Astrocyte (in vitro differentiated cells and primary cell): ENCODE results near the gene PPP1R13B. TPM values are rescaled to one million over a fixed set of nuclear protein-coding genes. Genes with fewer than 3 reads are reported as not detected.

Source experiments
- DNase-seq: peaks from one replicate; pipeline ENCODE4 v3.0.0-alpha.2; 2010; ENCODE audit warnings: low read depth
- FAIRE-seq: peaks from 2 replicates; lab custom pipeline; 2011; peaks lifted over from hg19 to GRCh38; lab: Jason Lieb, UNC
- H2AFZ ChIP-seq: 2 replicates; pipeline ENCODE4 v1.6.0; 2012; ENCODE audit warnings: low read depth, low read length, inconsistent platforms
- H3K27ac ChIP-seq: 2 replicates; pipeline ENCODE4 v1.5.1; 2011; ENCODE audit warnings: low read depth, low read length, inconsistent platforms
- H3K27me3 ChIP-seq: 2 replicates; pipeline ENCODE4 v1.6.0; 2011; ENCODE audit warnings: low read length, inconsistent platforms; ENCODE audit not compliant: insufficient read depth
- H3K36me3 ChIP-seq: 2 replicates; pipeline ENCODE4 v1.5.1; 2011; ENCODE audit warnings: low read length, inconsistent platforms; ENCODE audit not compliant: insufficient read depth
- H3K4me1 ChIP-seq: 2 replicates; pipeline ENCODE4 v1.5.1; 2011; ENCODE audit warnings: low read length, inconsistent platforms; ENCODE audit not compliant: insufficient read depth
- H3K4me2 ChIP-seq: 2 replicates; pipeline ENCODE4 v1.6.0; 2012; ENCODE audit warnings: low read length, inconsistent platforms
- H3K4me3 ChIP-seq: 2 replicates; pipeline ENCODE4 v1.5.1; 2011; ENCODE audit warnings: low read depth, mild to moderate bottlenecking, low read length, inconsistent platforms; ENCODE audit not compliant: insufficient read depth
- H3K79me2 ChIP-seq: 2 replicates; pipeline ENCODE4 v1.6.0; 2012; ENCODE audit warnings: mild to moderate bottlenecking, low read length, inconsistent platforms; ENCODE audit not compliant: insufficient read depth
- H3K9ac ChIP-seq: 2 replicates; pipeline ENCODE4 v1.6.0; 2012; ENCODE audit warnings: mild to moderate bottlenecking, low read length, inconsistent platforms
- H3K9me3 ChIP-seq: 2 replicates; pipeline ENCODE4 v1.5.1; 2012; ENCODE audit warnings: low read depth, mild to moderate bottlenecking, low read length, inconsistent platforms; ENCODE audit not compliant: insufficient read depth
- H4K20me1 ChIP-seq: 2 replicates; pipeline ENCODE4 v1.6.0; 2012; ENCODE audit warnings: low read length, inconsistent platforms; ENCODE audit not compliant: insufficient read depth
- H3K27ac Mint-ChIP-seq: one replicate; pipeline ENCODE4 v1.8.0; 2021; ENCODE audit warnings: mild to moderate bottlenecking, mixed read lengths; ENCODE audit not compliant: unreplicated experiment
- H3K27me3 Mint-ChIP-seq: one replicate; pipeline ENCODE4 v1.8.0; 2021; ENCODE audit warnings: low read depth, mixed read lengths; ENCODE audit not compliant: unreplicated experiment
- H3K36me3 Mint-ChIP-seq: one replicate; pipeline ENCODE4 v1.8.0; 2021; ENCODE audit warnings: low read depth, mixed read lengths; ENCODE audit not compliant: unreplicated experiment
- H3K4me1 Mint-ChIP-seq: one replicate; pipeline ENCODE4 v1.8.0; 2021; ENCODE audit warnings: low read depth, mixed read lengths; ENCODE audit not compliant: unreplicated experiment
- H3K4me3 Mint-ChIP-seq: one replicate; pipeline ENCODE4 v1.8.0; 2021; ENCODE audit warnings: mild to moderate bottlenecking, moderate library complexity, mixed read lengths; ENCODE audit not compliant: unreplicated experiment
- H3K9me3 Mint-ChIP-seq: one replicate; pipeline ENCODE4 v1.8.0; 2021; ENCODE audit warnings: mild to moderate bottlenecking, mixed read lengths; ENCODE audit not compliant: unreplicated experiment
- CTCF ChIP-seq: IDR thresholded peaks from 2 replicates; pipeline ENCODE4 v1.5.1; 2011; ENCODE audit warnings: low read depth, mild to moderate bottlenecking, inconsistent platforms, low read length, moderate library complexity; ENCODE audit not compliant: insufficient read depth
- EZH2 ChIP-seq: IDR thresholded peaks from 2 replicates; pipeline ENCODE4 v1.6.1; 2012; ENCODE audit warnings: mild to moderate bottlenecking, low read length, inconsistent platforms; ENCODE audit not compliant: insufficient read depth
- total RNA-seq: library from RNA; stranded (reverse); gene quantifications from 2 replicates; pipeline ENCODE4 v1.2.1, GENCODE V29; 2021

Gene PPP1R13B
- total RNA-seq, 1 donor from 2014 or later = 7.0 TPM

GRCh38 chr14:103700753-103701490 lies 146.5 kb downstream of the PPP1R13B start:
- H3K27ac Mint-ChIP-seq = peak overlapping the region; percentile 84
- no peak for TF ChIP-seq EZH2
- TF ChIP-seq CTCF = no peak
- H3K79me2 ChIP-seq = peaks cover 42% of the 10 kb centered on the region
- H3K9me3 Mint-ChIP-seq = no peaks in the 10 kb centered on the region
- no peaks in the 10 kb centered on the region for H3K9me3 ChIP-seq
- peaks cover 9% of the 10 kb centered on the region for H3K36me3 ChIP-seq
- FAIRE-seq (no peak), DNase-seq (no peak)
- no peaks in the 10 kb centered on the region for H3K27me3 ChIP-seq
- no peaks in the 10 kb centered on the region for H3K27me3 Mint-ChIP-seq
- H2AFZ ChIP-seq = no peak overlapping the region
- peaks cover 77% of the 10 kb centered on the region for H4K20me1 ChIP-seq
- H3K9ac ChIP-seq = no peak overlapping the region
- no peak overlapping the region for H3K27ac ChIP-seq
- no peak overlapping the region for H3K4me3 Mint-ChIP-seq
- peaks cover 17% of the 10 kb centered on the region for H3K4me1 ChIP-seq
- peaks cover 14% of the 10 kb centered on the region for H3K4me1 Mint-ChIP-seq
- H3K4me3 ChIP-seq = no peak overlapping the region
- H3K36me3 Mint-ChIP-seq = peaks cover 3% of the 10 kb centered on the region
- no peak overlapping the region for H3K4me2 ChIP-seq

- H3K79me2 ChIP-seq = peaks cover 49% of the 10 kb centered on the region
- Mint-ChIP-seq H3K9me3 (no peaks in the 10 kb centered on the region), H3K27ac (no peak overlapping the region), H3K36me3 (peaks cover 3% of the 10 kb centered on the region), H3K27me3 (no peaks in the 10 kb centered on the region), H3K4me3 (no peak overlapping the region), H3K4me1 (peaks cover 14% of the 10 kb centered on the region)
- H3K4me1 ChIP-seq = peaks cover 23% of the 10 kb centered on the region
- H3K9me3 ChIP-seq = no peaks in the 10 kb centered on the region
- no peak overlapping the region for H3K4me2 ChIP-seq
- no peak for TF ChIP-seq EZH2
- FAIRE-seq = no peak
- peaks cover 9% of the 10 kb centered on the region for H3K36me3 ChIP-seq
- H2AFZ ChIP-seq = no peak overlapping the region
- H3K27me3 ChIP-seq = no peaks in the 10 kb centered on the region
- no peak overlapping the region for H3K9ac ChIP-seq
- no peak for DNase-seq
- H3K27ac ChIP-seq = no peak overlapping the region
- H3K4me3 ChIP-seq = no peak overlapping the region
- H4K20me1 ChIP-seq = peaks cover 76% of the 10 kb centered on the region
Measured at GRCh38 chr14:103699901-103700752, 147.2 kb downstream of the PPP1R13B start.

DNA sequence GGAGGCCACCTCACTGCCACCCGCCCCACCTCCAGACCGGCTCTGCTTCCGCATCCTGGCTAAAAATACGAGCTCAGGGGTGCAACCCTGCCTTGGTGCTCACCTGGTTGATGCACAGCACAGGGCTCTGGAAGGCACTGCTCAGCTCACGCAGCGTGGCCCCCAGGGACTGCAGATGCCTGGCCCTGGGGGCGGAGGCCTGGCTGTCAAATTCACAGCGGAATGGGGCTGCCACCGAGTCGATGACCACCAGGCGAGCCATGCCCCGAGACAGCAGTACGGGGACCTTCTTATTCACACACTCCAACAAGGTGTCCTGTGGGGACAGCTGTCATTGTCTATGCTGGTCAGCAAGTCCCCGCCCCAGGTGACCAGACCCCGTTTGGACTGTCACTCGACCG lies 148.1 kb downstream of the PPP1R13B start:
- Mint-ChIP-seq H3K9me3 (no peaks in the 10 kb centered on the region), H3K36me3 (peaks cover 3% of the 10 kb centered on the region), H3K27me3 (no peaks in the 10 kb centered on the region), H3K27ac (no peak overlapping the region), H3K4me3 (no peak overlapping the region), H3K4me1 (peaks cover 14% of the 10 kb centered on the region)
- Histone ChIP-seq H3K9ac (no peak overlapping the region), H3K4me2 (no peak overlapping the region), H3K36me3 (peaks cover 11% of the 10 kb centered on the region), H4K20me1 (peaks cover 75% of the 10 kb centered on the region), H2AFZ (no peak overlapping the region), H3K79me2 (peaks cover 54% of the 10 kb centered on the region), H3K27ac (no peak overlapping the region), H3K27me3 (no peaks in the 10 kb centered on the region), H3K4me3 (no peak overlapping the region), H3K4me1 (peaks cover 23% of the 10 kb centered on the region), H3K9me3 (no peaks in the 10 kb centered on the region)
- TF ChIP-seq EZH2 = no peak
- no peak for TF ChIP-seq CTCF
- DNase-seq (no peak), FAIRE-seq (no peak)
